Measurements from ENCODE around the gene RICTOR. TPM values are rescaled to one million over a fixed set of nuclear protein-coding genes. Genes with fewer than 3 reads are reported as not detected.

Gene RICTOR
- total RNA-seq, 2 donors from 2014 or later, result 21.5 to 36.8 TPM

DNA sequence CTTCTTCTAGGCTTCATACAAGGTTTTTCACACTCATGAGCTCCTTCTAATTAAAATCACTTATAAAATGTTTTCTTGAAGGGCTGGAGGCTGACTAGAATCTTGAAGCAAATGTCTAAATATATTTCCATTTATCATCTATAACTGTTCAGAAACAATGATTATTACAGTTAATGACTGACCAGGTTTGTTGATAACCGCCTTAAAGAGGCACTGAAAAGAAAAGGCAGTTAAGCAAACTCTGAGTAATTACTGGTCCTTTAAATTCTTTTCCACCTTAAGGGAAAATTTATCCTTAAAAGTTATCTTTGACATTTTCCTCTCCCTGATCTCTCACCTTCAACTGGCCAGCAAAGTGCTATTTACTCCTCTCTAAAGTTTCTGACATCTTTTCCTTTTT lies 43.2 kb downstream of the RICTOR start:
- Histone ChIP-seq H3K9me3 (no peaks in the 10 kb centered on the region), H3K36me3 (no peaks in the 10 kb centered on the region), H3K27me3 (replicated peaks; ENCODE audit: insufficient read depth) (no peaks in the 10 kb centered on the region), H3K4me1 (replicated peaks) (no peaks in the 10 kb centered on the region), H3K27ac (no peak overlapping the region), H3K4me3 (no peak overlapping the region)
- intact Hi-C loops (cut with DNase I), result no loop called here
- DNase-seq (ENCODE audit: low spot score), result no peak
- TF ChIP-seq POLR2AphosphoS5 (IDR thresholded peaks at IDR 0.05) (no peak), POLR2A (IDR thresholded peaks at IDR 0.05) (no peak)
- WGBS, result 91% methylated on average over 1 of the region's 1 CpG

DNA sequence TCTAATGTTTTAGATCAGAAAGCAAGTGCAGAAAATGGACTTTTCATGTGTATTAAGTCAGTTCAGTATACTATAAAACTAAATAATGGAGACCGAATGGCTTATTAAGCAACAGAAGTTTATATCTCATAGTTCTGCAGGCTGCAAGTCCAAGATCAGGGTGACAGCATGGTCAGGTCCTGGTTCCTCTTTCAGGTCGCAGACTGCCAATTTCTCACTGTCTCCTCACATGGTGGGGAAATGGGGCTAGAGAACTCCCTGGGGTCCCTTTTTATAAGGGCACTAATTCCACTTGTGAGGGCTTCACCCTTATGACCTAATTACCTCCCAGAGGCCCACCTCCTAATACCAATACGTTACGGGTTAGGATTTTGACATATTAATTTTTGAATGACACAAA lies 48.7 kb downstream of the RICTOR start:
- no peak for DNase-seq (ENCODE audit: low spot score)
- WGBS, result 93% methylated on average over 4 of the region's 4 CpGs
- intact Hi-C loops (cut with DNase I), result no loop called here

DNA sequence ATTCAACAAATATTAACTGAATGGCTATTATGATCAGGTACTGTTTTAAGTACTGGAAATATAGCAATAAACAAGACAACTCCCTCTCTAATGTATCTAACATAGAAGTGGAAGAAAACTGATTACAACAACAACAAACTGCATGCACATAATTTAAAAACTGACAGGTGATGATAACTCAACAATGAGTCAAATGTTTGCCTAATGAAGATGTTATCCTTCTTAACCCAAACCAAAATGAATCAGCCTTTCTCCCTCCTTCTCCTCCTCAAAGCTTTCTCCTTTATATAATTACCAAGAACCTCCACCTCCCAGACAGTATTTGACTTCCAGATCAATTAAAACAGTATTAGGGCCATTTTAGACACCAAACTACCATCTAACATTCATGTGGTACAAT lies 49.3 kb downstream of the RICTOR start:
- Histone ChIP-seq H3K9me3 (no peaks in the 10 kb centered on the region), H3K27me3 (replicated peaks; ENCODE audit: insufficient read depth) (no peaks in the 10 kb centered on the region), H3K27ac (no peak overlapping the region), H3K4me1 (replicated peaks) (no peaks in the 10 kb centered on the region), H3K36me3 (no peaks in the 10 kb centered on the region), H3K4me3 (no peak overlapping the region)
- TF ChIP-seq POLR2AphosphoS5 (IDR thresholded peaks at IDR 0.05) (no peak), POLR2A (IDR thresholded peaks at IDR 0.05) (no peak)
- TF ChIP-seq, protein P1, sequence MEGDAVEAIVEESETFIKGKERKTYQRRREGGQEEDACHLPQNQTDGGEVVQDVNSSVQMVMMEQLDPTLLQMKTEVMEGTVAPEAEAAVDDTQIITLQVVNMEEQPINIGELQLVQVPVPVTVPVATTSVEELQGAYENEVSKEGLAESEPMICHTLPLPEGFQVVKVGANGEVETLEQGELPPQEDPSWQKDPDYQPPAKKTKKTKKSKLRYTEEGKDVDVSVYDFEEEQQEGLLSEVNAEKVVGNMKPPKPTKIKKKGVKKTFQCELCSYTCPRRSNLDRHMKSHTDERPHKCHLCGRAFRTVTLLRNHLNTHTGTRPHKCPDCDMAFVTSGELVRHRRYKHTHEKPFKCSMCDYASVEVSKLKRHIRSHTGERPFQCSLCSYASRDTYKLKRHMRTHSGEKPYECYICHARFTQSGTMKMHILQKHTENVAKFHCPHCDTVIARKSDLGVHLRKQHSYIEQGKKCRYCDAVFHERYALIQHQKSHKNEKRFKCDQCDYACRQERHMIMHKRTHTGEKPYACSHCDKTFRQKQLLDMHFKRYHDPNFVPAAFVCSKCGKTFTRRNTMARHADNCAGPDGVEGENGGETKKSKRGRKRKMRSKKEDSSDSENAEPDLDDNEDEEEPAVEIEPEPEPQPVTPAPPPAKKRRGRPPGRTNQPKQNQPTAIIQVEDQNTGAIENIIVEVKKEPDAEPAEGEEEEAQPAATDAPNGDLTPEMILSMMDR (IDR thresholded peaks at IDR 0.05), result no peak
- no peak for DNase-seq (ENCODE audit: low spot score)
- intact Hi-C loops (cut with DNase I), result no loop called here

More for the DNA sequence above, 48.7 kb downstream of the RICTOR start:
- Histone ChIP-seq H3K27me3 (replicated peaks; ENCODE audit: insufficient read depth) (no peaks in the 10 kb centered on the region), H3K9me3 (no peaks in the 10 kb centered on the region), H3K4me1 (replicated peaks) (no peaks in the 10 kb centered on the region), H3K36me3 (no peaks in the 10 kb centered on the region), H3K4me3 (no peak overlapping the region), H3K27ac (no peak overlapping the region)
- no peak for TF ChIP-seq POLR2AphosphoS5 (IDR thresholded peaks at IDR 0.05)
- TF ChIP-seq, protein P1 (IDR thresholded peaks at IDR 0.05), result no peak
- no peak for TF ChIP-seq POLR2A (IDR thresholded peaks at IDR 0.05)

DNA sequence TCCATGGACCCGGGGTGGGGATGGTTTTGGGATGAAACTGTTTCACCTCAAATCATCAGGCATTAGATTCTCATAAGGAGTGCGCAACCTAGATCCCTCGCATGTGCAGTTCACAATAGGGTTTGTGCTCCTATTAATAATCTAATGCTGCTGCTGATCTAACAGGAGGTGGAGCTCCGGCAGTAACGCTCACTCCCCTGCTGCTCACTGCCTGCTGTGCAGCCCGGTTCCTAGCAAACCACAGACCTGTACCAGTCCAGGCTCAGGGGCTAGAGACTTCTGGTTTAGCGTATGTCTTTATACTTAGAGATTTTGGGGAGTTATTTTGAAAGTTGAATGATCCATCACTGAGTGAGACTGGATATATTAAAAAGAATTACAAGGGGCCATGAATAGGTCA lies 50.2 kb downstream of the RICTOR start:
- intact Hi-C loops (cut with DNase I), result no loop called here
- Histone ChIP-seq H3K9me3 (no peaks in the 10 kb centered on the region), H3K27ac (no peak overlapping the region), H3K4me1 (replicated peaks) (no peaks in the 10 kb centered on the region), H3K27me3 (replicated peaks; ENCODE audit: insufficient read depth) (no peaks in the 10 kb centered on the region), H3K4me3 (no peak overlapping the region), H3K36me3 (no peaks in the 10 kb centered on the region)
- no peak for TF ChIP-seq POLR2A (IDR thresholded peaks at IDR 0.05)
- TF ChIP-seq POLR2AphosphoS5 (IDR thresholded peaks at IDR 0.05), result no peak
- no peak for DNase-seq (ENCODE audit: low spot score)
- 88% methylated on average over 7 of the region's 7 CpGs for WGBS

DNA sequence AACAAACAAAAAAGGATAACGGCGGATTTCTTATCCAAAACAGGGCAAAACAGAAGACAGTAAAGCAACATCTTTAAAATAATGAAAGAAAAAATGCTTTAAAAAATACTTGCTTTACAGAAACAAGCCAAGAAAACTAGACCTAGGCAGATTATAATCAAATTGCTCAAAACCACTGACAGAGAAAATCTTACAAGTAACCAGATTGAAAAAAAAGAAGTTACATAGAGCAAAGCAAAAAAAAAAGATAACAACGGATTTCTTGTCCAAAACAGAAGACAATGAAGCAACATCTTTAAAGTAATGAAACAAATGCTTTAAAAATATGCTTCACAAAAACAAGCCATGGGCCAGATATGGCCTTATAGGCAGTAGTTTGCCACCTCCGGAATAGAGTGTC lies 51.1 kb downstream of the RICTOR start:
- 77% methylated on average over 4 of the region's 4 CpGs for WGBS
- intact Hi-C loops (cut with DNase I), result no loop called here
- Histone ChIP-seq H3K27ac (no peak overlapping the region), H3K27me3 (replicated peaks; ENCODE audit: insufficient read depth) (no peaks in the 10 kb centered on the region), H3K9me3 (no peaks in the 10 kb centered on the region), H3K36me3 (no peaks in the 10 kb centered on the region), H3K4me1 (replicated peaks) (no peaks in the 10 kb centered on the region), H3K4me3 (no peak overlapping the region)
- DNase-seq (ENCODE audit: low spot score), result no peak
- TF ChIP-seq POLR2A (IDR thresholded peaks at IDR 0.05), result no peak
- no peak for TF ChIP-seq POLR2AphosphoS5 (IDR thresholded peaks at IDR 0.05)
- TF ChIP-seq, protein P1 (IDR thresholded peaks at IDR 0.05), result no peak

DNA sequence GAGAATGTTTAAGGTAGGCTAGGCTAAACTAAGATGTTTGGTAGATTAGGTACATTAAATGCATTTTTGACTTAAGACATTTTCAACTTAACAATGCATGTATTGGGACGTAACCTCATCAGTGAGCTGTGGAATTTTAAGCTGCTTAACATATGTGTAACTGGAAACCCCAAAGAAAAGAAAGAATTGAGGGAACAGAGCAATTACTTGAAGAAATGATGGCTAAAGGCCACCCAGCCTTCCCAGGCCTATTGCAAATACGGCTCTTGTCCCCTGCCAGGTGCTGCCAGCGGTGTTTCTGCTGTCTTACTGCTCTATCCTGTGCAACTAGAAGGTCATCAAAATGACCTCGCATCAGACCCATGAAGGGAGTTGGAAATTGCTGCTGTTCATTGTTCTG lies 52.0 kb downstream of the RICTOR start:
- Histone ChIP-seq H3K27me3 (replicated peaks; ENCODE audit: insufficient read depth) (no peaks in the 10 kb centered on the region), H3K4me3 (no peak overlapping the region), H3K9me3 (no peaks in the 10 kb centered on the region), H3K27ac (no peak overlapping the region), H3K36me3 (no peaks in the 10 kb centered on the region), H3K4me1 (replicated peaks) (no peaks in the 10 kb centered on the region)
- DNase-seq (ENCODE audit: low spot score), result no peak
- 92% methylated on average over 4 of the region's 4 CpGs for WGBS
- TF ChIP-seq POLR2AphosphoS5 (IDR thresholded peaks at IDR 0.05) (no peak), POLR2A (IDR thresholded peaks at IDR 0.05) (no peak)
- TF ChIP-seq, protein P1 (IDR thresholded peaks at IDR 0.05), result no peak
- intact Hi-C loops (cut with DNase I), result no loop called here
